Trophoblast cell (in vitro differentiated cells and primary cell): Measurements from ENCODE around the gene PTPRT.

Experiments
- DNase-seq, 2 donors: peaks; one replicate each; pipeline ENCODE4 v3.0.0-alpha.2; 2016
- H2AFZ ChIP-seq: 2 replicates; pipeline ENCODE4 v1.6.1; 2013; ENCODE audit warnings: low read length, moderate library complexity, mild to moderate bottlenecking; ENCODE audit not compliant: insufficient read depth, poor library complexity
- H2AK5ac ChIP-seq: 2 replicates; pipeline ENCODE4 v1.6.1; 2013; ENCODE audit warnings: mild to moderate bottlenecking, low read length
- H2BK120ac ChIP-seq: 2 replicates; pipeline ENCODE4 v1.6.1; 2013; ENCODE audit warnings: low read length, mild to moderate bottlenecking, moderate library complexity; ENCODE audit not compliant: insufficient read depth, poor library complexity
- H2BK12ac ChIP-seq: 2 replicates; pipeline ENCODE4 v1.6.1; 2013; ENCODE audit warnings: mild to moderate bottlenecking, low read length, moderate library complexity
- H2BK5ac ChIP-seq: 2 replicates; pipeline ENCODE4 v1.6.1; 2013; ENCODE audit warnings: low read length, low read depth, moderate library complexity, mild to moderate bottlenecking; ENCODE audit not compliant: poor library complexity
- H3K14ac ChIP-seq: 2 replicates; pipeline ENCODE4 v1.6.1; 2013; ENCODE audit warnings: mild to moderate bottlenecking, low read length
- H3K18ac ChIP-seq: 2 replicates; pipeline ENCODE4 v1.6.1; 2013; ENCODE audit warnings: mild to moderate bottlenecking, low read length
- H3K23ac ChIP-seq: 2 replicates; pipeline ENCODE4 v1.6.1; 2013; ENCODE audit warnings: low read length
- H3K27ac ChIP-seq: 2 replicates; pipeline ENCODE4 v1.5.1; 2013; ENCODE audit warnings: low read depth, mild to moderate bottlenecking, inconsistent platforms, low read length, moderate library complexity
- H3K27me3 ChIP-seq: 2 replicates; pipeline ENCODE4 v1.6.1; 2013; ENCODE audit warnings: inconsistent platforms, mild to moderate bottlenecking, low read length, moderate library complexity; ENCODE audit not compliant: insufficient read depth
- H3K36me3 ChIP-seq, 2 experiments: 1 replicate in 1 of 2; 2 replicates in 1 of 2; pipeline ENCODE4 v1.6.1; 2013; ENCODE audit warnings: low read length in 2 of 2, mild to moderate bottlenecking in 2 of 2, moderate library complexity in 1 of 2; ENCODE audit not compliant: insufficient read depth in 2 of 2, control insufficient read depth in 1 of 2
- H3K4ac ChIP-seq: 2 replicates; pipeline ENCODE4 v1.6.1; 2013; ENCODE audit warnings: low read depth, mild to moderate bottlenecking, low read length, moderate library complexity
- H3K4me1 ChIP-seq, 2 experiments: 1 replicate in 1 of 2; 2 replicates in 1 of 2; pipeline ENCODE4 v1.6.1; 2013; ENCODE audit warnings: low read length in 2 of 2, mild to moderate bottlenecking in 2 of 2, moderate library complexity in 1 of 2; ENCODE audit not compliant: insufficient read depth in 2 of 2, control insufficient read depth in 1 of 2
- H3K4me2 ChIP-seq: 2 replicates; pipeline ENCODE4 v1.6.1; 2013; ENCODE audit warnings: inconsistent platforms, mild to moderate bottlenecking, low read length, moderate library complexity
- H3K4me3 ChIP-seq: 2 replicates; pipeline ENCODE4 v1.5.1; 2013; ENCODE audit warnings: mild to moderate bottlenecking, low read depth, low read length, inconsistent platforms
- H3K79me1 ChIP-seq: one replicate; pipeline ENCODE4 v1.6.1; 2013; ENCODE audit warnings: low read length
- H3K79me2 ChIP-seq: 2 replicates; pipeline ENCODE4 v1.6.1; 2013; ENCODE audit warnings: low read length, mild to moderate bottlenecking; ENCODE audit not compliant: control insufficient read depth, insufficient read depth, poor library complexity
- H3K9ac ChIP-seq: 2 replicates; pipeline ENCODE4 v1.6.1; 2013; ENCODE audit warnings: mild to moderate bottlenecking, low read length
- H3K9me3 ChIP-seq: 2 replicates; pipeline ENCODE4 v1.6.1; 2013; ENCODE audit warnings: low read depth, mild to moderate bottlenecking, control low read depth, inconsistent platforms, low read length; ENCODE audit not compliant: insufficient read depth
- H4K12ac ChIP-seq: 2 replicates; pipeline ENCODE4 v1.6.1; 2013; ENCODE audit warnings: low read depth, mild to moderate bottlenecking, low read length, moderate library complexity
- H4K8ac ChIP-seq: 2 replicates; pipeline ENCODE4 v1.6.1; 2013; ENCODE audit warnings: low read depth, mild to moderate bottlenecking, low read length, moderate library complexity
- H4K91ac ChIP-seq: one replicate; pipeline ENCODE4 v1.6.1; 2013; ENCODE audit warnings: low read depth, mild to moderate bottlenecking, low read length, moderate library complexity
- WGBS: extraction: QIAGEN DNeasy Blood & Tissue Kit; methylation state at CpG from one replicate; pipeline ENCODE4 v1.1.7; 2013; ENCODE audit warnings: missing lambda C conversion rate; ENCODE audit not compliant: insufficient read length, insufficient coverage; ENCODE audit errors: extremely low coverage; 5-methylcytosine and 5-hydroxymethylcytosine counted together

PTPRT gene

DNA sequence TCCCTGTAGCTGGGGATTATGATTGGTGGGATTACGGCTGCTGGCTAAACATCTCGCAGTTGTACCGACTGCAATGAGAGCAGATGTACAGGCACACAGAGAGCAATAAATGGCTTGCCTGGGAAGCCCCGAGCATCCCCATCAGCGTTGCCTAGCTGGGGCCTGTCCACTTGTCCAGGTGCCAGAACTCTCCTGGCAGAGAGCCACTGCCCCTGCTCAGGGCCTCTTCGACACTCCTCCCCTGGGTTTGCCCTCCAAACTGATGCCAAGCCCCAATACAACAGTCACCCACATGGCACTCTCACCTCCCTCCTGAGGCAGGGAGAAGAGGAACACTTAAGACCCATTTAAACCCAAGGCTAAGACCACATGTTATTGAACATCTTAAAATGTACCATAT, 715.1 kb downstream of the PTPRT start:
- Histone ChIP-seq H4K91ac (no peak overlapping the region), H3K79me2 (no peaks in the 10 kb centered on the region), H3K4me3 (no peak overlapping the region), H2AK5ac (no peak overlapping the region), H2AFZ (no peak overlapping the region), H3K27ac (no peak overlapping the region), H2BK5ac (no peak overlapping the region), H4K12ac (no peak overlapping the region), H3K27me3 (no peaks in the 10 kb centered on the region), H3K14ac (no peak overlapping the region), H4K8ac (no peak overlapping the region), H3K18ac (no peak overlapping the region), H3K23ac (no peak overlapping the region), H2BK12ac (no peak overlapping the region), H3K36me3 (no peaks in the 10 kb centered on the region), H3K9ac (no peak overlapping the region), H3K9me3 (no peaks in the 10 kb centered on the region), H2BK120ac (no peak overlapping the region), H3K79me1 (no peaks in the 10 kb centered on the region), H3K4ac (no peak overlapping the region), H3K4me1 (no peaks in the 10 kb centered on the region), H3K4me2 (no peak overlapping the region)
- WGBS = no CpG with 5 or more reads among the region's 6 CpGs
- DNase-seq = no peak

GRCh38 chr20:42472198-42472597, 717.5 kb downstream of the PTPRT start:
- H2BK12ac ChIP-seq = no peak overlapping the region
- H3K9ac ChIP-seq = no peak overlapping the region
- H3K36me3 ChIP-seq = no peaks in the 10 kb centered on the region
- WGBS = no CpG with 5 or more reads among the region's 19 CpGs
- no peaks in the 10 kb centered on the region for H3K79me2 ChIP-seq
- no peak overlapping the region for H3K4me3 ChIP-seq
- H3K4me2 ChIP-seq = no peak overlapping the region
- H4K8ac ChIP-seq = no peak overlapping the region
- no peak overlapping the region for H2BK120ac ChIP-seq
- H2BK5ac ChIP-seq = no peak overlapping the region
- H3K4ac ChIP-seq = no peak overlapping the region
- H3K27me3 ChIP-seq = no peaks in the 10 kb centered on the region
- no peak overlapping the region for H3K23ac ChIP-seq
- DNase-seq = no peak
- no peaks in the 10 kb centered on the region for H3K79me1 ChIP-seq
- H2AK5ac ChIP-seq = no peak overlapping the region
- H4K12ac ChIP-seq = no peak overlapping the region
- no peaks in the 10 kb centered on the region for H3K4me1 ChIP-seq
- H3K27ac ChIP-seq = no peak overlapping the region
- H2AFZ ChIP-seq = no peak overlapping the region
- H3K14ac ChIP-seq = no peak overlapping the region
- H3K18ac ChIP-seq = no peak overlapping the region
- H4K91ac ChIP-seq = no peak overlapping the region
- no peaks in the 10 kb centered on the region for H3K9me3 ChIP-seq

- H3K27me3 ChIP-seq = no peaks in the 10 kb centered on the region
- no peak overlapping the region for H3K14ac ChIP-seq
- no peak overlapping the region for H3K4me3 ChIP-seq
- H3K79me1 ChIP-seq = no peaks in the 10 kb centered on the region
- no peaks in the 10 kb centered on the region for H3K4me1 ChIP-seq
- no peak overlapping the region for H3K4me2 ChIP-seq
- no peak for DNase-seq
- H3K23ac ChIP-seq = no peak overlapping the region
- H2BK120ac ChIP-seq = no peak overlapping the region
- H3K79me2 ChIP-seq = no peaks in the 10 kb centered on the region
- no peak overlapping the region for H4K91ac ChIP-seq
- no peak overlapping the region for H3K4ac ChIP-seq
- H3K36me3 ChIP-seq = no peaks in the 10 kb centered on the region
- no peak overlapping the region for H2BK5ac ChIP-seq
- H3K9ac ChIP-seq = no peak overlapping the region
- no peak overlapping the region for H2AFZ ChIP-seq
- no peak overlapping the region for H3K18ac ChIP-seq
- no peak overlapping the region for H2BK12ac ChIP-seq
- no peak overlapping the region for H2AK5ac ChIP-seq
- H4K8ac ChIP-seq = no peak overlapping the region
- H4K12ac ChIP-seq = no peak overlapping the region
- WGBS = no CpG with 5 or more reads among the region's 2 CpGs
- no peaks in the 10 kb centered on the region for H3K9me3 ChIP-seq
- H3K27ac ChIP-seq = no peak overlapping the region
Observed at GRCh38 chr20:42461965-42462593, 727.6 kb downstream of the PTPRT start.

GRCh38 chr20:42461291-42461690, 728.4 kb downstream of the PTPRT start:
- Histone ChIP-seq H3K27me3 (no peaks in the 10 kb centered on the region), H3K4me1 (no peaks in the 10 kb centered on the region), H2BK120ac (no peak overlapping the region), H3K9ac (no peak overlapping the region), H3K79me1 (no peaks in the 10 kb centered on the region), H3K4me3 (no peak overlapping the region), H2BK5ac (no peak overlapping the region), H4K12ac (no peak overlapping the region), H4K91ac (no peak overlapping the region), H3K4ac (no peak overlapping the region), H2AK5ac (no peak overlapping the region), H3K23ac (no peak overlapping the region), H2AFZ (no peak overlapping the region), H3K18ac (no peak overlapping the region), H3K79me2 (no peaks in the 10 kb centered on the region), H3K4me2 (no peak overlapping the region), H3K14ac (no peak overlapping the region), H4K8ac (no peak overlapping the region), H2BK12ac (no peak overlapping the region), H3K36me3 (no peaks in the 10 kb centered on the region), H3K9me3 (no peaks in the 10 kb centered on the region), H3K27ac (no peak overlapping the region)
- WGBS = no CpG with 5 or more reads among the region's 2 CpGs
- no peak for DNase-seq
